Endothelial cell of umbilical vein (primary cell): ENCODE results near the gene DEPDC1. TPM values are rescaled to one million over a fixed set of nuclear protein-coding genes. Genes with fewer than 3 reads are reported as not detected.

Experiments
- BruUV-seq: library from RNA; stranded (reverse); fragments of 400-500 nt; replicated peaks from 2 replicates; lab custom pipeline; 2021; lab: Mats Ljungman, UMichigan
- CTCF ChIA-PET: fragments of 300-600, 350-600 bp; sonication (Branson Sonifier 250); formaldehyde crosslinking; loops from one replicate; lab custom pipeline; 2021; ENCODE audit warnings: antibody characterized with exemption, inconsistent platforms; lab: Charles Lee
- POLR2A ChIA-PET: fragments of 300-600, 350-600 bp; sonication (Branson Sonifier 250); formaldehyde crosslinking; loops from one replicate; lab custom pipeline; 2021; ENCODE audit warnings: antibody characterized with exemption, inconsistent platforms; lab: Charles Lee
- DNase-seq: peaks from one replicate; pipeline ENCODE4 v3.0.0-alpha.2; 2011; ENCODE audit warnings: low read depth, low spot score
- FAIRE-seq: peaks from 2 replicates; lab custom pipeline; 2011; peaks lifted over from hg19 to GRCh38; lab: Jason Lieb, UNC
- H2AFZ ChIP-seq: 2 replicates; pipeline ENCODE4 v1.6.0; 2012; ENCODE audit warnings: low read depth, low read length, control low read depth, inconsistent platforms
- H3K27ac ChIP-seq: 2 replicates; pipeline ENCODE4 v1.5.1; 2011; ENCODE audit warnings: low read depth, mild to moderate bottlenecking, control low read depth, low read length, moderate library complexity; ENCODE audit not compliant: insufficient read depth
- H3K27me3 ChIP-seq, 2 experiments: 2 replicates each; pipeline versions ENCODE4 v1.6.0 to v1.6.1; 2011; ENCODE audit warnings: low read length in 2 of 2, mixed read lengths in 1 of 2; ENCODE audit not compliant: control insufficient read depth in 2 of 2, insufficient read depth in 2 of 2
- H3K36me3 ChIP-seq, 2 experiments: 2 replicates in 1 of 2; 3 replicates in 1 of 2; pipeline ENCODE4 v1.5.1; 2011; ENCODE audit warnings: low read length in 2 of 2, mild to moderate bottlenecking in 1 of 2, moderate library complexity in 1 of 2; ENCODE audit not compliant: control insufficient read depth in 2 of 2, insufficient read depth in 2 of 2; ENCODE audit errors: extremely low read depth in 1 of 2
- H3K4me1 ChIP-seq: 3 replicates; pipeline ENCODE4 v1.5.1; 2011; ENCODE audit warnings: mild to moderate bottlenecking, low read length; ENCODE audit not compliant: control insufficient read depth, insufficient read depth; ENCODE audit errors: extremely low read depth
- H3K4me2 ChIP-seq: 2 replicates; pipeline ENCODE4 v1.6.1; 2011; ENCODE audit warnings: low read length, control low read depth, mixed read lengths; ENCODE audit not compliant: insufficient read depth
- H3K4me3 ChIP-seq, 3 experiments: fragments of 200-600 bp in 1 of 3; sonication (generic), shearing (Covaris generic) in 1 of 3; replicated peaks in 1 of 3; 2 replicates each; pipeline ENCODE4 v1.5.1; 2011 to 2016; ENCODE audit warnings: control low read depth in 3 of 3, low read length in 3 of 3, mild to moderate bottlenecking in 2 of 3, inconsistent platforms in 1 of 3, low read depth in 1 of 3, moderate library complexity in 1 of 3; ENCODE audit not compliant: insufficient read depth in 1 of 3
- H3K79me2 ChIP-seq: 2 replicates; pipeline ENCODE4 v1.6.0; 2012; ENCODE audit warnings: low read length, inconsistent platforms; ENCODE audit not compliant: control insufficient read depth, insufficient read depth
- H3K9ac ChIP-seq: replicated peaks from 2 replicates; pipeline ENCODE3; 2011; ENCODE audit warnings: low read length, control low read depth; ENCODE audit not compliant: insufficient read depth; ENCODE audit errors: extremely low read depth
- H3K9me1 ChIP-seq: replicated peaks from 3 replicates; pipeline ENCODE4 v1.6.0; 2011; ENCODE audit warnings: mild to moderate bottlenecking, low read length; ENCODE audit not compliant: control insufficient read depth, insufficient read depth; ENCODE audit errors: extremely low read depth
- H3K9me3 ChIP-seq: replicated peaks from 2 replicates; pipeline ENCODE4 v1.5.1; 2012; ENCODE audit warnings: low read length, inconsistent platforms; ENCODE audit not compliant: control insufficient read depth, insufficient read depth
- H4K20me1 ChIP-seq: replicated peaks from 2 replicates; pipeline ENCODE3; 2011; ENCODE audit warnings: mild to moderate bottlenecking, low read length; ENCODE audit not compliant: control insufficient read depth, insufficient read depth; ENCODE audit errors: extremely low read depth
- CTCF ChIP-seq, 2 donors: IDR thresholded peaks; 1 replicate in 1 of 2; 2 replicates in 1 of 2; pipeline ENCODE4 v1.5.1; 2011; ENCODE audit warnings: low read length in 2 of 2, mild to moderate bottlenecking in 2 of 2, moderate library complexity in 2 of 2, control low read depth in 1 of 2, inconsistent platforms in 1 of 2, low read depth in 1 of 2; ENCODE audit not compliant: insufficient read depth in 1 of 2; ENCODE audit errors: extremely low read depth in 1 of 2
- EZH2 ChIP-seq: IDR thresholded peaks from 2 replicates; pipeline ENCODE4 v1.6.1; 2012; ENCODE audit warnings: borderline replicate concordance, low read depth, mild to moderate bottlenecking, moderate library complexity, low read length, inconsistent platforms; ENCODE audit not compliant: severe bottlenecking
- GATA2 ChIP-seq: IDR thresholded peaks from 2 replicates; pipeline ENCODE4 v1.7.0; 2011; ENCODE audit warnings: low read depth, mild to moderate bottlenecking, moderate library complexity, mixed read lengths, low read length; ENCODE audit not compliant: insufficient read length, insufficient read depth
- JUN ChIP-seq: IDR thresholded peaks from 2 replicates; pipeline ENCODE4 v1.6.1; 2011; ENCODE audit warnings: borderline replicate concordance, low read depth; ENCODE audit not compliant: insufficient read length, insufficient read depth
- POLR2A ChIP-seq: IDR thresholded peaks from 2 replicates; pipeline ENCODE4 v1.6.1; 2012; ENCODE audit warnings: low read depth, mild to moderate bottlenecking, control low read depth, low read length
- POLR2AphosphoS5 ChIP-seq: IDR thresholded peaks from 2 replicates; pipeline ENCODE4 v1.6.1; 2012; ENCODE audit warnings: low read depth, mild to moderate bottlenecking, control low read depth, low read length, moderate library complexity; ENCODE audit not compliant: insufficient read depth
- dilution Hi-C: fragments of 300-500 bp; cut with MboI; formaldehyde crosslinking; loops from one replicate; pipeline ENCODE4 v1.15.0; 2019; ENCODE audit warnings: low sequenced_read_pairs; ENCODE audit not compliant: extremely low pct_ligation_motif_present
- intact Hi-C: fragments of 100-400 bp; cut with micrococcal nuclease; formaldehyde crosslinking; loops from one replicate; pipeline ENCODE4 v1.10.0; 2022
- polyA plus RNA-seq, 4 experiments: library from polyadenylated mRNA; depleted of rRNA in 3 of 4; stranded (reverse) in 3 of 4; unstranded in 1 of 4; fragments of >200 nt; gene quantifications; 2 replicates each; pipeline versions ENCODE4 v1.2.1 to v1.2.3, GENCODE V29; 2011 to 2012; ENCODE audit warnings: missing spikeins in 1 of 4
- total RNA-seq: library from RNA; stranded (reverse); gene quantifications from 2 replicates; pipeline ENCODE4 v1.2.3, GENCODE V29; 2021
- TF ChIP-seq, protein P1 (sequence below): IDR thresholded peaks from 2 replicates; pipeline ENCODE4 v1.6.1; 2011; ENCODE audit not compliant: insufficient read depth, insufficient read length

DEPDC1 gene
- total and polyA plus RNA-seq, 2 donors (not counting 3 experiments of a cell fraction or from before 2014, with no cell fraction given) = 5.5 to 30.4 TPM

DNA sequence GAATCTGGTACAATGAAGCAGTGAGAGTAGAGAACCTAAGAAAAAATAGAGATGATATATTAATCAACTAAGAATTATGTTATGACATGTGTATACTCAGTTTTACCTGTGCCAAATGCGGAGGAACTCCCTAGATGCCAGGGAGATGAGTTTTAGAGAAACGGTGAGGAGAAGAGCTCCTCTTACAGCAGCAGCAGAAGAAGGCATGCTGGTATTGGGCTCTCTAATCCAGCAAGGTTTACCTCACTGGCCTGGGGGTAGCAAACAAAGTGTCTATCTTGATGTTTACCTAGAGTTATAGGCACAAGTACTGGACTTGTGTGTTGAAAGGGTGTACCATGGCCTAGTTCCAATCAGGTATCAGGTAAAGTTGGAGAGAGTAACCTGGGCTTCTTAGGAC, 28.9 kb upstream of the DEPDC1 start:
- Histone ChIP-seq H3K27ac (no peak overlapping the region), H3K27me3 (no peaks in the 10 kb centered on the region), H2AFZ (no peak overlapping the region), H3K4me3 (no peak overlapping the region), H3K4me1 (no peaks in the 10 kb centered on the region), H4K20me1 (no peaks in the 10 kb centered on the region), H3K4me2 (no peak overlapping the region), H3K79me2 (no peaks in the 10 kb centered on the region), H3K9me3 (no peaks in the 10 kb centered on the region), H3K36me3 (no peaks in the 10 kb centered on the region), H3K9ac (no peak overlapping the region), H3K9me1 (no peaks in the 10 kb centered on the region)
- FAIRE-seq (no peak), DNase-seq (no peak)
- no TSS peak for BruUV-seq
- POLR2A ChIA-PET = no interaction called here
- dilution Hi-C loops (no loop called here), intact Hi-C loops (no loop called here)
- CTCF ChIA-PET = interaction anchor here (2.3 kb wide), 1 partner anchor 11 kb away, joined by 5 read pairs; no protein-coding TSS in a partner anchor
- TF ChIP-seq EZH2 = no peak
- TF ChIP-seq, protein P1, sequence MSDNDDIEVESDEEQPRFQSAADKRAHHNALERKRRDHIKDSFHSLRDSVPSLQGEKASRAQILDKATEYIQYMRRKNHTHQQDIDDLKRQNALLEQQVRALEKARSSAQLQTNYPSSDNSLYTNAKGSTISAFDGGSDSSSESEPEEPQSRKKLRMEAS = no peak
- TF ChIP-seq POLR2AphosphoS5 = no peak
- no peak for TF ChIP-seq POLR2A
- no peak for TF ChIP-seq GATA2
- no peak for TF ChIP-seq JUN

DNA sequence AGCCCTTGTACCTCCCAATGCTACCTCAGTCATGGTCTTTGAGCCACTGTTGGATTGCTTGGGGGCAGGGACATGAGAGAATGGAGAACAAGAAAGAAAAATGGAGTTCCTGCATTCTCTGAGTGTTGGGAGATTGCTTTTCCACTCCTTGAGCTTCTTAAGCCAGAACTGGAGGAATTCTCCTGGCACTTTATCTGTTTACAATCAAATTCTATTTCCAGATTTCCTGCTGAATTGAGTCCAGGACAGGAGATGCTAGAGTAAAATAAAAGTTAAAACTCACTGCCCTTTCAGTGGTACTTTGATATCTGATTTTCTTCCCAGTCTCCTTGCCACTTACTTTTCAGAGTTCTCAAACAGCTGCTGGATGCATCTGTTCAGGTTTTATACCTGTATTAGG, 24.4 kb upstream of the DEPDC1 start:
- no peak for TF ChIP-seq CTCF (IDR thresholded peaks at IDR 0.05; ENCODE audit: extremely low read depth in 1 of 2, insufficient read depth in 1 of 2, low read depth in 1 of 2, low read length in 2 of 2)
- no peak overlapping the region for H3K4me3 ChIP-seq
- intact Hi-C loops = no loop called here
- H3K27ac ChIP-seq = no peak overlapping the region
- no peaks in the 10 kb centered on the region for H3K79me2 ChIP-seq
- BruUV-seq = no TSS peak
- DNase-seq = peak; percentile 28
- H3K9me3 ChIP-seq = no peaks in the 10 kb centered on the region
- no peak overlapping the region for H3K9ac ChIP-seq
- no peaks in the 10 kb centered on the region for H3K27me3 ChIP-seq
- no peaks in the 10 kb centered on the region for H3K36me3 ChIP-seq
- dilution Hi-C loops = no loop called here
- CTCF ChIA-PET = no interaction called here
- H4K20me1 ChIP-seq = no peaks in the 10 kb centered on the region
- no peaks in the 10 kb centered on the region for H3K9me1 ChIP-seq
- no peak overlapping the region for H3K4me2 ChIP-seq
- no peak overlapping the region for H2AFZ ChIP-seq
- POLR2A ChIA-PET = no interaction called here
- FAIRE-seq = no peak
- no peaks in the 10 kb centered on the region for H3K4me1 ChIP-seq
